Endothelial cell of umbilical vein (primary cell): ENCODE data around the gene DCLK2. TPM values are rescaled to one million over a fixed set of nuclear protein-coding genes. Genes with fewer than 3 reads are reported as not detected.

Experiments
- BruUV-seq: library from RNA; stranded (reverse); fragments of 400-500 nt; replicated peaks from 2 replicates; lab custom pipeline; 2021; lab: Mats Ljungman, UMichigan
- CTCF ChIA-PET: fragments of 300-600, 350-600 bp; sonication (Branson Sonifier 250); formaldehyde crosslinking; loops from one replicate; lab custom pipeline; 2021; ENCODE audit warnings: antibody characterized with exemption, inconsistent platforms; lab: Charles Lee
- POLR2A ChIA-PET: fragments of 300-600, 350-600 bp; sonication (Branson Sonifier 250); formaldehyde crosslinking; loops from one replicate; lab custom pipeline; 2021; ENCODE audit warnings: antibody characterized with exemption, inconsistent platforms; lab: Charles Lee
- DNase-seq: peaks from one replicate; pipeline ENCODE4 v3.0.0-alpha.2; 2011; ENCODE audit warnings: low read depth, low spot score
- FAIRE-seq: peaks from 2 replicates; lab custom pipeline; 2011; peaks lifted over from hg19 to GRCh38; lab: Jason Lieb, UNC
- H2AFZ ChIP-seq: 2 replicates; pipeline ENCODE4 v1.6.0; 2012; ENCODE audit warnings: low read depth, low read length, control low read depth, inconsistent platforms
- H3K27ac ChIP-seq: 2 replicates; pipeline ENCODE4 v1.5.1; 2011; ENCODE audit warnings: low read depth, mild to moderate bottlenecking, control low read depth, low read length, moderate library complexity; ENCODE audit not compliant: insufficient read depth
- H3K27me3 ChIP-seq, 2 experiments: 2 replicates each; pipeline versions ENCODE4 v1.6.0 to v1.6.1; 2011; ENCODE audit warnings: low read length in 2 of 2, mixed read lengths in 1 of 2; ENCODE audit not compliant: control insufficient read depth in 2 of 2, insufficient read depth in 2 of 2
- H3K36me3 ChIP-seq, 2 experiments: 2 replicates in 1 of 2; 3 replicates in 1 of 2; pipeline ENCODE4 v1.5.1; 2011; ENCODE audit warnings: low read length in 2 of 2, mild to moderate bottlenecking in 1 of 2, moderate library complexity in 1 of 2; ENCODE audit not compliant: control insufficient read depth in 2 of 2, insufficient read depth in 2 of 2; ENCODE audit errors: extremely low read depth in 1 of 2
- H3K4me1 ChIP-seq: 3 replicates; pipeline ENCODE4 v1.5.1; 2011; ENCODE audit warnings: mild to moderate bottlenecking, low read length; ENCODE audit not compliant: control insufficient read depth, insufficient read depth; ENCODE audit errors: extremely low read depth
- H3K4me2 ChIP-seq: 2 replicates; pipeline ENCODE4 v1.6.1; 2011; ENCODE audit warnings: low read length, control low read depth, mixed read lengths; ENCODE audit not compliant: insufficient read depth
- H3K4me3 ChIP-seq, 3 experiments: fragments of 200-600 bp in 1 of 3; sonication (generic), shearing (Covaris generic) in 1 of 3; replicated peaks in 1 of 3; 2 replicates each; pipeline ENCODE4 v1.5.1; 2011 to 2016; ENCODE audit warnings: control low read depth in 3 of 3, low read length in 3 of 3, mild to moderate bottlenecking in 2 of 3, inconsistent platforms in 1 of 3, low read depth in 1 of 3, moderate library complexity in 1 of 3; ENCODE audit not compliant: insufficient read depth in 1 of 3
- H3K79me2 ChIP-seq: 2 replicates; pipeline ENCODE4 v1.6.0; 2012; ENCODE audit warnings: low read length, inconsistent platforms; ENCODE audit not compliant: control insufficient read depth, insufficient read depth
- H3K9ac ChIP-seq: replicated peaks from 2 replicates; pipeline ENCODE3; 2011; ENCODE audit warnings: low read length, control low read depth; ENCODE audit not compliant: insufficient read depth; ENCODE audit errors: extremely low read depth
- H3K9me1 ChIP-seq: replicated peaks from 3 replicates; pipeline ENCODE4 v1.6.0; 2011; ENCODE audit warnings: mild to moderate bottlenecking, low read length; ENCODE audit not compliant: control insufficient read depth, insufficient read depth; ENCODE audit errors: extremely low read depth
- H3K9me3 ChIP-seq: replicated peaks from 2 replicates; pipeline ENCODE4 v1.5.1; 2012; ENCODE audit warnings: low read length, inconsistent platforms; ENCODE audit not compliant: control insufficient read depth, insufficient read depth
- H4K20me1 ChIP-seq: replicated peaks from 2 replicates; pipeline ENCODE3; 2011; ENCODE audit warnings: mild to moderate bottlenecking, low read length; ENCODE audit not compliant: control insufficient read depth, insufficient read depth; ENCODE audit errors: extremely low read depth
- CTCF ChIP-seq, 2 donors: IDR thresholded peaks; 1 replicate in 1 of 2; 2 replicates in 1 of 2; pipeline ENCODE4 v1.5.1; 2011; ENCODE audit warnings: low read length in 2 of 2, mild to moderate bottlenecking in 2 of 2, moderate library complexity in 2 of 2, control low read depth in 1 of 2, inconsistent platforms in 1 of 2, low read depth in 1 of 2; ENCODE audit not compliant: insufficient read depth in 1 of 2; ENCODE audit errors: extremely low read depth in 1 of 2
- FOS ChIP-seq: IDR thresholded peaks from 2 replicates; pipeline ENCODE4 v1.6.1; 2011; ENCODE audit warnings: mild to moderate bottlenecking, low read length, moderate library complexity, borderline replicate concordance; ENCODE audit not compliant: insufficient read depth
- JUN ChIP-seq: IDR thresholded peaks from 2 replicates; pipeline ENCODE4 v1.6.1; 2011; ENCODE audit warnings: borderline replicate concordance, low read depth; ENCODE audit not compliant: insufficient read length, insufficient read depth
- POLR2A ChIP-seq: IDR thresholded peaks from 2 replicates; pipeline ENCODE4 v1.6.1; 2012; ENCODE audit warnings: low read depth, mild to moderate bottlenecking, control low read depth, low read length
- dilution Hi-C: fragments of 300-500 bp; cut with MboI; formaldehyde crosslinking; loops from one replicate; pipeline ENCODE4 v1.15.0; 2019; ENCODE audit warnings: low sequenced_read_pairs; ENCODE audit not compliant: extremely low pct_ligation_motif_present
- intact Hi-C: fragments of 100-400 bp; cut with micrococcal nuclease; formaldehyde crosslinking; loops from one replicate; pipeline ENCODE4 v1.10.0; 2022
- polyA plus RNA-seq, 4 experiments: library from polyadenylated mRNA; depleted of rRNA in 3 of 4; stranded (reverse) in 3 of 4; unstranded in 1 of 4; fragments of >200 nt; gene quantifications; 2 replicates each; pipeline versions ENCODE4 v1.2.1 to v1.2.3, GENCODE V29; 2011 to 2012; ENCODE audit warnings: missing spikeins in 1 of 4
- total RNA-seq: library from RNA; stranded (reverse); gene quantifications from 2 replicates; pipeline ENCODE4 v1.2.3, GENCODE V29; 2021

The DCLK2 gene
- total and polyA plus RNA-seq, 2 donors (not counting 3 experiments of a cell fraction or from before 2014, with no cell fraction given), result 1.7 to 4.7 TPM

GRCh38 chr4:150217808-150218207, 139.6 kb downstream of the DCLK2 start:
- POLR2A ChIA-PET, result no interaction called here
- H3K9ac ChIP-seq, result no peak overlapping the region
- no peak for FAIRE-seq

More at GRCh38 chr4:150217808-150218207, 139.6 kb downstream of the DCLK2 start:
- Histone ChIP-seq H3K79me2 (no peaks in the 10 kb centered on the region), H3K9me3 (no peaks in the 10 kb centered on the region), H3K27me3 (no peaks in the 10 kb centered on the region), H3K4me1 (no peaks in the 10 kb centered on the region), H3K9me1 (no peaks in the 10 kb centered on the region), H4K20me1 (no peaks in the 10 kb centered on the region), H3K4me2 (no peak overlapping the region), H3K36me3 (no peaks in the 10 kb centered on the region), H3K4me3 (no peak overlapping the region), H2AFZ (no peak overlapping the region), H3K27ac (no peak overlapping the region)
- no peak for DNase-seq
- no TSS peak for BruUV-seq
- CTCF ChIA-PET, result interaction anchor here (0.9 to 3.1 kb wide), 15 partner anchors 9 to 650 kb away, joined by 3 to 23 read pairs (median 6); no protein-coding TSS in a partner anchor
- dilution Hi-C loops, result no loop called here
- intact Hi-C loops, result no loop called here
- TF ChIP-seq FOS (no peak), POLR2A (no peak), JUN (no peak), CTCF (IDR thresholded peaks at IDR 0.05; ENCODE audit: extremely low read depth in 1 of 2, insufficient read depth in 1 of 2, low read depth in 1 of 2, low read length in 2 of 2) (no peak)
